Activated naive CD8-positive, alpha-beta T cell treated with anti-CD3 and anti-CD28 coated beads, Interleukin-2, amount 50 U/mL, for 24 hours (primary cell): ENCODE measurements around the gene HOXA5.

Experiments
- ATAC-seq: fragments of 150-1000 bp; cut with Tn5 transposase; one replicate; pipeline ENCODE4 v1.10.0; 2021
- DNase-seq: peaks from one replicate; pipeline ENCODE4 v3.0.0; 2021
- H3K27ac Mint-ChIP-seq: one replicate; pipeline ENCODE4 v1.8.0; 2021; ENCODE audit warnings: mild to moderate bottlenecking, mixed read lengths
- H3K27me3 Mint-ChIP-seq: one replicate; pipeline ENCODE4 v1.8.0; 2021; ENCODE audit warnings: mixed read lengths
- H3K36me3 Mint-ChIP-seq: one replicate; pipeline ENCODE4 v1.8.0; 2021; ENCODE audit warnings: low read depth, mixed read lengths
- H3K4me1 Mint-ChIP-seq: one replicate; pipeline ENCODE4 v1.8.0; 2021; ENCODE audit warnings: mixed read lengths
- H3K4me3 Mint-ChIP-seq: one replicate; pipeline ENCODE4 v1.8.0; 2021; ENCODE audit warnings: mild to moderate bottlenecking, moderate library complexity, mixed read lengths
- H3K9me3 Mint-ChIP-seq: one replicate; pipeline ENCODE4 v1.8.0; 2021; ENCODE audit warnings: mixed read lengths

HOXA5 gene

GRCh38 chr7:27176962-27177794 is 33.7 kb upstream of the HOXA5 start:
- H3K4me3 Mint-ChIP-seq: no peak overlapping the region

GRCh38 chr7:27176524-27176845 is 33.0 kb upstream of the HOXA5 start:
- ATAC-seq (no peak), DNase-seq (no peak)
- Mint-ChIP-seq H3K27ac (no peak overlapping the region), H3K4me3 (no peak overlapping the region), H3K36me3 (no peaks in the 10 kb centered on the region), H3K4me1 (peaks cover 13% of the 10 kb centered on the region), H3K9me3 (no peaks in the 10 kb centered on the region), H3K27me3 (peaks cover 75% of the 10 kb centered on the region)

More at GRCh38 chr7:27176962-27177794, 33.7 kb upstream of the HOXA5 start:
- Mint-ChIP-seq H3K36me3 (no peaks in the 10 kb centered on the region), H3K9me3 (no peaks in the 10 kb centered on the region), H3K27me3 (peaks cover 74% of the 10 kb centered on the region), H3K27ac (no peak overlapping the region), H3K4me1 (peaks cover 10% of the 10 kb centered on the region)
- DNase-seq (no peak), ATAC-seq (no peak)

- Mint-ChIP-seq H3K9me3 (no peaks in the 10 kb centered on the region), H3K27me3 (peaks cover 75% of the 10 kb centered on the region), H3K4me3 (no peak overlapping the region), H3K27ac (no peak overlapping the region), H3K36me3 (no peaks in the 10 kb centered on the region), H3K4me1 (peaks cover 13% of the 10 kb centered on the region)
- DNase-seq (no peak), ATAC-seq (no peak)
Observed at GRCh38 chr7:27175626-27176523, 32.4 kb upstream of the HOXA5 start.

GRCh38 chr7:27174874-27175625 is 31.6 kb upstream of the HOXA5 start:
- Mint-ChIP-seq H3K4me3 (peak overlapping the region; percentile 36), H3K36me3 (no peaks in the 10 kb centered on the region), H3K27ac (no peak overlapping the region), H3K27me3 (peaks cover 77% of the 10 kb centered on the region), H3K4me1 (peaks cover 13% of the 10 kb centered on the region), H3K9me3 (no peaks in the 10 kb centered on the region)
- ATAC-seq (no peak), DNase-seq (no peak)

GRCh38 chr7:27173956-27174873 is 30.7 kb upstream of the HOXA5 start, which contains the start of gene HOXA10:
Gene HOXA10 (minus strand): TSS chr7:27174320. CDS start chr7:27174306, 14 bp downstream.
- Mint-ChIP-seq H3K4me1 (peaks cover 10% of the 10 kb centered on the region), H3K36me3 (no peaks in the 10 kb centered on the region), H3K4me3 (peak within 1 kb of the TSS; percentile 42), H3K27me3 (peaks cover 73% of the 10 kb centered on the region), H3K27ac (no peak within 1 kb of the TSS), H3K9me3 (no peaks in the 10 kb centered on the region)
- ATAC-seq (no peak), DNase-seq (peak; percentile 2)

- ATAC-seq (peak; percentile 45), DNase-seq (no peak)
- no peak overlapping the region for H3K27ac Mint-ChIP-seq
- H3K9me3 Mint-ChIP-seq: no peaks in the 10 kb centered on the region
- no peak overlapping the region for H3K4me3 Mint-ChIP-seq
- no peaks in the 10 kb centered on the region for H3K36me3 Mint-ChIP-seq
- peaks cover 71% of the 10 kb centered on the region for H3K27me3 Mint-ChIP-seq
- peaks cover 14% of the 10 kb centered on the region for H3K4me1 Mint-ChIP-seq
Observed at GRCh38 chr7:27173511-27173955, 30.1 kb upstream of the HOXA5 start.

GRCh38 chr7:27172823-27173510 is 29.5 kb upstream of the HOXA5 start:
- DNase-seq (no peak), ATAC-seq (peak; percentile 26)
- Mint-ChIP-seq H3K9me3 (no peaks in the 10 kb centered on the region), H3K27ac (no peak overlapping the region), H3K27me3 (peaks cover 71% of the 10 kb centered on the region), H3K4me3 (peak overlapping the region; percentile 24), H3K4me1 (peaks cover 15% of the 10 kb centered on the region), H3K36me3 (no peaks in the 10 kb centered on the region)

- DNase-seq (no peak), ATAC-seq (no peak)
- Mint-ChIP-seq H3K4me1 (peaks cover 15% of the 10 kb centered on the region), H3K27ac (peak overlapping the region; percentile 23), H3K4me3 (peak overlapping the region; percentile 24), H3K9me3 (no peaks in the 10 kb centered on the region), H3K36me3 (no peaks in the 10 kb centered on the region), H3K27me3 (peaks cover 72% of the 10 kb centered on the region)
Observed at GRCh38 chr7:27172315-27172774, 28.9 kb upstream of the HOXA5 start.

- Mint-ChIP-seq H3K36me3 (no peaks in the 10 kb centered on the region), H3K4me1 (peaks cover 18% of the 10 kb centered on the region), H3K27ac (peak overlapping the region; percentile 23), H3K27me3 (peaks cover 77% of the 10 kb centered on the region), H3K4me3 (peak overlapping the region; percentile 36), H3K9me3 (no peaks in the 10 kb centered on the region)
- no peak for DNase-seq
- no peak for ATAC-seq
Observed at GRCh38 chr7:27171637-27172314, 28.3 kb upstream of the HOXA5 start.

- Mint-ChIP-seq H3K27ac (peak overlapping the region; percentile 23), H3K4me3 (peak overlapping the region; percentile 15), H3K9me3 (no peaks in the 10 kb centered on the region), H3K27me3 (peaks cover 78% of the 10 kb centered on the region), H3K4me1 (peaks cover 18% of the 10 kb centered on the region), H3K36me3 (no peaks in the 10 kb centered on the region)
- ATAC-seq (no peak), DNase-seq (no peak)
Observed at GRCh38 chr7:27171325-27171636, 27.8 kb upstream of the HOXA5 start.

GRCh38 chr7:27170426-27171324 is 27.2 kb upstream of the HOXA5 start:
- no peak overlapping the region for H3K27ac Mint-ChIP-seq
- peaks cover 22% of the 10 kb centered on the region for H3K4me1 Mint-ChIP-seq
- no peaks in the 10 kb centered on the region for H3K9me3 Mint-ChIP-seq
- DNase-seq: no peak
- H3K36me3 Mint-ChIP-seq: no peaks in the 10 kb centered on the region
- peak overlapping the region; percentile 14 for H3K4me3 Mint-ChIP-seq
- ATAC-seq: no peak
- peaks cover 76% of the 10 kb centered on the region for H3K27me3 Mint-ChIP-seq
